ENCODE results near the gene HDAC9.

HDAC9 gene

GRCh38 chr7:18647582-18647981, 152.0 kb downstream of the HDAC9 start:
- ChIA-PET POLR2A (no interaction called here), CTCF (interaction anchor here (0.9 to 1.5 kb wide), 2 partner anchors 19 to 45 kb away, joined by 3 to 4 read pairs; no protein-coding TSS in a partner anchor)
- no peak for DNase-seq (ENCODE audit: low read depth, low spot score)
- TF ChIP-seq, protein P1, sequence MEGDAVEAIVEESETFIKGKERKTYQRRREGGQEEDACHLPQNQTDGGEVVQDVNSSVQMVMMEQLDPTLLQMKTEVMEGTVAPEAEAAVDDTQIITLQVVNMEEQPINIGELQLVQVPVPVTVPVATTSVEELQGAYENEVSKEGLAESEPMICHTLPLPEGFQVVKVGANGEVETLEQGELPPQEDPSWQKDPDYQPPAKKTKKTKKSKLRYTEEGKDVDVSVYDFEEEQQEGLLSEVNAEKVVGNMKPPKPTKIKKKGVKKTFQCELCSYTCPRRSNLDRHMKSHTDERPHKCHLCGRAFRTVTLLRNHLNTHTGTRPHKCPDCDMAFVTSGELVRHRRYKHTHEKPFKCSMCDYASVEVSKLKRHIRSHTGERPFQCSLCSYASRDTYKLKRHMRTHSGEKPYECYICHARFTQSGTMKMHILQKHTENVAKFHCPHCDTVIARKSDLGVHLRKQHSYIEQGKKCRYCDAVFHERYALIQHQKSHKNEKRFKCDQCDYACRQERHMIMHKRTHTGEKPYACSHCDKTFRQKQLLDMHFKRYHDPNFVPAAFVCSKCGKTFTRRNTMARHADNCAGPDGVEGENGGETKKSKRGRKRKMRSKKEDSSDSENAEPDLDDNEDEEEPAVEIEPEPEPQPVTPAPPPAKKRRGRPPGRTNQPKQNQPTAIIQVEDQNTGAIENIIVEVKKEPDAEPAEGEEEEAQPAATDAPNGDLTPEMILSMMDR (IDR thresholded peaks at IDR 0.05; ENCODE audit: insufficient read depth, low read length, missing control alignments) = no peak
- H3K4me3 ChIP-seq (ENCODE audit: low read depth, low read length) = no peak overlapping the region

GRCh38 chr7:18648849-18649758, 153.6 kb downstream of the HDAC9 start:
- CTCF ChIA-PET = no interaction called here
- H3K4me3 ChIP-seq (ENCODE audit: low read depth, low read length) = no peak overlapping the region
- POLR2A ChIA-PET = no interaction called here
- DNase-seq (ENCODE audit: low read depth, low spot score) = no peak
- TF ChIP-seq, protein P1 (IDR thresholded peaks at IDR 0.05; ENCODE audit: insufficient read depth, low read length, missing control alignments) = no peak

DNA sequence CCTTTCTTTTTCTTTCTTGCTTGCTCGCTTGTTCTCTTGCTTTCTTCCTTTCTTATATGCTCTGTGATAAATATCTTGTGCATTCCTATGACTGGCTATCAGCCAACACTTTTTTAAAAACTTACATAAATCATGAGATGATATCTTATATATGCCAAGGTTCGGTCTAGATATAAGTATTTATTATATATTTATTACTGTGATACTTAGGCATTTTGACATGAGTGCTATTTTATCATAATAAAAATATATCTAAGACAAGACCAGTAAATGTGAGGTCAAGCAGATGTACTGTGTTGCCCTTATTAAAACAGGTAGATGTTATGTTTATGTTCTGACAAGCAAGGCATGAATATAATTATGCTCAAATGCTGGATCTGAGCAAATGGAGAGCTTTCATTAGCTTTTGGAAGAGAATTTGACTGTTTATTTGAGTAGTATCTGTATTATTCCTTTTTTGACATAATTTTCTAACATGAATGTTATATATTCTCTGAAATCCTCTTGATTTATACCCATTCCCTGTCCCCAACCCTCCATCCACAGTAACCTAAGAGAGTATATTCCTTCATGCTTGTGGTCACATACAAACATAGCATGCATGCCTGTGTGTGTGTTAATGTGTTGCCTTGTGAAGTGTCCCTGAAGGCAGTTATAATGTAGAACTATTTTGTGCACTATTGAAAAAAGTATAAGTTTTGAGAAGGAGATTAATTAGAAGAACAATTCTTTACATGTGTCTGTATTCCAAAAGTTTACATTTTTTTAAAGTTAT, 158.0 kb downstream of the HDAC9 start:
- ChIA-PET POLR2A (no interaction called here), CTCF (interaction anchor here (1.2 to 4.0 kb wide), 6 partner anchors 11 to 301 kb away, joined by 3 to 36 read pairs (median 4); no protein-coding TSS in a partner anchor)
- no peak for DNase-seq (ENCODE audit: low read depth, low spot score)
- H3K4me3 ChIP-seq (ENCODE audit: low read depth, low read length) = no peak overlapping the region
- TF ChIP-seq, protein P1 (IDR thresholded peaks at IDR 0.05; ENCODE audit: insufficient read depth, low read length, missing control alignments) = no peak

GRCh38 chr7:18654709-18655108, 159.2 kb downstream of the HDAC9 start:
- H3K4me3 ChIP-seq (ENCODE audit: low read depth, low read length) = no peak overlapping the region
- TF ChIP-seq, protein P1 (IDR thresholded peaks at IDR 0.05; ENCODE audit: insufficient read depth, low read length, missing control alignments) = no peak
- ChIA-PET POLR2A (no interaction called here), CTCF (interaction anchor here (0.6 to 4.0 kb wide), 9 partner anchors 9 to 362 kb away, joined by 3 to 36 read pairs (median 4); no protein-coding TSS in a partner anchor)
- DNase-seq (ENCODE audit: low read depth, low spot score) = no peak

DNA sequence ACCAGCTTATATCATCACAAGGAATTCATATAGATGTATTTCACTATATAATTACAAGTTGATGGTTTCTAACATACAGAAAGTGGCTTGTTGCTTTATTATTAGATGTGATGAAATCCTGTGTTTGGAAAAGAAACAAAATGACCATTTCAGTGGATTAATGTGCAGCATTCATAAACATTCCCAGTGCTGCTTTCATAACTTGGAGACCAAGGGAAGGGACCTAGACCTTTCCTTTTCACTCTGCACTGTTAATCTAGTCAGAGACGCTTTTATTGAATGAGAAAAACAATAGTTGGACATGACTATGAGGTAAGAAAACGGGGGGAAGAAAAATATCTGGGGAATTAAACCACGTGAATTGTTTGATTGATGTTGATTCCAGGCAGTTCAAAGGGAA, 160.0 kb downstream of the HDAC9 start:
- TF ChIP-seq, protein P1 (IDR thresholded peaks at IDR 0.05; ENCODE audit: insufficient read depth, low read length, missing control alignments) = no peak
- H3K4me3 ChIP-seq (ENCODE audit: low read depth, low read length) = no peak overlapping the region
- POLR2A ChIA-PET = no interaction called here
- no peak for DNase-seq (ENCODE audit: low read depth, low spot score)
- CTCF ChIA-PET = interaction anchor here (0.6 to 4.0 kb wide), 6 partner anchors 9 to 836 kb away, joined by 3 to 36 read pairs (median 5); no protein-coding TSS in a partner anchor

DNA sequence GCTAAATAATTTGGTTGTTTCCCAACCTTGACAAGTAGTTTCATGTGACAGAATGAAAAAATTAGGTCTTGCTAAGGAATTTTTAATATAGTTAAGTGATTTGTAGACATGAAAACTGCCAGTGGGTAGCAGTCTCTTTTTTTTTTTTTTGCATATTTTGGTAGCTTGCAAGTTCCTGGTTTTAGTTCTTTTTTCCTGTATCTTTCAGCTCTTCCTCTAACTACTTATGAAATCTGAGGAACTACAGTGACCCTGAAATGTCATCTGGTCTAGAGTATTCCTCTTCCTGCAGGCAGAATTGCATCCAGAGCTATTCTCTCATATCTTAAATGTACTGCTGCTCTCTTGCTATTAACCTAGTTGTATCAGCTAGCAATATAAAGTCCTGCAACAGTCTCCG, 160.4 kb downstream of the HDAC9 start:
- no peak for DNase-seq (ENCODE audit: low read depth, low spot score)
- POLR2A ChIA-PET = no interaction called here
- H3K4me3 ChIP-seq (ENCODE audit: low read depth, low read length) = no peak overlapping the region
- TF ChIP-seq, protein P1 (IDR thresholded peaks at IDR 0.05; ENCODE audit: insufficient read depth, low read length, missing control alignments) = no peak
- CTCF ChIA-PET = interaction anchor here (0.6 to 4.0 kb wide), 6 partner anchors 8 to 836 kb away, joined by 3 to 36 read pairs (median 5); no protein-coding TSS in a partner anchor

Data from AG04449 (cell line).